Mesenchymal stem cell (in vitro differentiated cells and primary cell): Measurements from ENCODE around the gene SLCO3A1.

Source experiments
- DNase-seq: peaks from one replicate; pipeline ENCODE4 v3.0.0-alpha.2; 2013
- H2AFZ ChIP-seq: one replicate; pipeline ENCODE4 v1.6.1; 2013; ENCODE audit warnings: low read depth, mild to moderate bottlenecking, control low read depth, inconsistent platforms, low read length, moderate library complexity
- H2AK5ac ChIP-seq: 2 replicates; pipeline ENCODE4 v1.6.1; 2013; ENCODE audit warnings: low read length, moderate library complexity, mild to moderate bottlenecking, inconsistent platforms; ENCODE audit not compliant: severe bottlenecking
- H2BK120ac ChIP-seq: one replicate; pipeline ENCODE4 v1.6.1; 2013; ENCODE audit warnings: low read depth, mild to moderate bottlenecking, inconsistent platforms, low read length, moderate library complexity
- H2BK12ac ChIP-seq, 2 experiments: one replicate each; pipeline ENCODE4 v1.6.1; 2013; ENCODE audit warnings: inconsistent platforms in 2 of 2, low read length in 2 of 2, mild to moderate bottlenecking in 2 of 2, moderate library complexity in 2 of 2, control low read depth in 1 of 2
- H2BK15ac ChIP-seq: one replicate; pipeline ENCODE4 v1.6.1; 2013; ENCODE audit warnings: mild to moderate bottlenecking, low read depth, inconsistent platforms; ENCODE audit not compliant: poor library complexity, severe bottlenecking
- H2BK5ac ChIP-seq: 2 replicates; pipeline ENCODE4 v1.6.1; 2013; ENCODE audit warnings: low read depth, mild to moderate bottlenecking, low read length, control low read depth, inconsistent platforms; ENCODE audit not compliant: poor library complexity, severe bottlenecking
- H3K14ac ChIP-seq, 2 experiments: one replicate each; pipeline ENCODE4 v1.6.1; 2013; ENCODE audit warnings: inconsistent platforms in 2 of 2, low read length in 2 of 2, control low read depth in 1 of 2, mild to moderate bottlenecking in 1 of 2, moderate library complexity in 1 of 2
- H3K18ac ChIP-seq, 2 experiments: one replicate each; pipeline ENCODE4 v1.6.1; 2013; ENCODE audit warnings: inconsistent platforms in 2 of 2, low read length in 2 of 2, control low read depth in 1 of 2, low read depth in 1 of 2, mild to moderate bottlenecking in 1 of 2
- H3K23ac ChIP-seq, 2 experiments: one replicate each; pipeline ENCODE4 v1.6.1; 2013; ENCODE audit warnings: inconsistent platforms in 2 of 2, low read length in 2 of 2, mild to moderate bottlenecking in 2 of 2, moderate library complexity in 2 of 2, control low read depth in 1 of 2
- H3K27ac ChIP-seq: 2 replicates; pipeline ENCODE4 v1.5.1; 2013; ENCODE audit warnings: mild to moderate bottlenecking, moderate library complexity, low read length, control low read depth, inconsistent platforms; ENCODE audit not compliant: poor library complexity, severe bottlenecking
- H3K27me3 ChIP-seq, 2 experiments: 2 replicates each; pipeline versions ENCODE4 v1.6.1 to v1.7.0; 2013; ENCODE audit warnings: low read length in 2 of 2, mild to moderate bottlenecking in 2 of 2, moderate library complexity in 2 of 2, control low read depth in 1 of 2, inconsistent platforms in 1 of 2; ENCODE audit not compliant: control insufficient read depth in 1 of 2, insufficient read depth in 1 of 2
- H3K36me3 ChIP-seq, 2 experiments: 2 replicates each; pipeline versions ENCODE4 v1.6.1 to v1.7.0; 2013; ENCODE audit warnings: low read length in 2 of 2, control low read depth in 1 of 2, inconsistent platforms in 1 of 2, low read depth in 1 of 2, mild to moderate bottlenecking in 1 of 2; ENCODE audit not compliant: insufficient read depth in 2 of 2, control insufficient read depth in 1 of 2
- H3K4ac ChIP-seq, 2 experiments: one replicate each; pipeline ENCODE4 v1.6.1; 2013; ENCODE audit warnings: inconsistent platforms in 2 of 2, low read length in 2 of 2, mild to moderate bottlenecking in 2 of 2, moderate library complexity in 2 of 2, control low read depth in 1 of 2, low read depth in 1 of 2
- H3K4me1 ChIP-seq: 2 replicates; pipeline ENCODE4 v1.6.1; 2013; ENCODE audit warnings: low read depth, low read length, control low read depth; ENCODE audit not compliant: control insufficient read depth, insufficient read depth
- H3K4me2 ChIP-seq: 2 replicates; pipeline ENCODE4 v1.6.1; 2013; ENCODE audit warnings: low read length, mild to moderate bottlenecking, inconsistent platforms; ENCODE audit not compliant: poor library complexity, severe bottlenecking
- H3K4me3 ChIP-seq, 2 experiments: 2 replicates each; pipeline versions ENCODE4 v1.5.1 to v1.7.0; 2013; ENCODE audit warnings: low read length in 2 of 2, mild to moderate bottlenecking in 2 of 2, control low read depth in 1 of 2, low read depth in 1 of 2; ENCODE audit not compliant: insufficient read depth in 1 of 2
- H3K79me1 ChIP-seq: replicated peaks from 2 replicates; pipeline ENCODE4 v1.6.1; 2013; ENCODE audit warnings: mild to moderate bottlenecking, control low read depth, low read length, inconsistent platforms; ENCODE audit not compliant: poor library complexity, severe bottlenecking
- H3K9ac ChIP-seq: 2 replicates; pipeline ENCODE4 v1.7.0; 2013; ENCODE audit warnings: mild to moderate bottlenecking, low read length, moderate library complexity
- H3K9me3 ChIP-seq: 2 replicates; pipeline ENCODE4 v1.7.0; 2013; ENCODE audit warnings: mild to moderate bottlenecking, low read length; ENCODE audit not compliant: control insufficient read depth
- H4K8ac ChIP-seq: one replicate; pipeline ENCODE4 v1.6.1; 2013; ENCODE audit warnings: inconsistent platforms, mild to moderate bottlenecking, low read length, moderate library complexity
- H4K91ac ChIP-seq: one replicate; pipeline ENCODE4 v1.6.1; 2013; ENCODE audit warnings: mild to moderate bottlenecking, low read length, inconsistent platforms
- WGBS: methylation state at CpG from one replicate; pipeline ENCODE4 v1.1.7; 2013; ENCODE audit warnings: mixed read lengths; 5-methylcytosine and 5-hydroxymethylcytosine counted together

Gene SLCO3A1

GRCh38 chr15:91904942-91905341, 51.4 kb downstream of the SLCO3A1 start:
- Histone ChIP-seq H3K27me3 (no peaks in the 10 kb centered on the region), H2BK15ac (no peak overlapping the region)
- no CpG with 5 or more reads among the region's 1 CpG for WGBS

GRCh38 chr15:91908391-91908790, 54.9 kb downstream of the SLCO3A1 start:
- Histone ChIP-seq H3K4me1 (no peaks in the 10 kb centered on the region), H3K14ac (no peak overlapping the region), H2BK12ac (no peak overlapping the region), H2AFZ (no peak overlapping the region), H3K27me3 (no peaks in the 10 kb centered on the region), H3K9ac (no peak overlapping the region), H3K18ac (no peak overlapping the region), H2AK5ac (no peak overlapping the region), H3K23ac (no peak overlapping the region), H3K36me3 (no peaks in the 10 kb centered on the region), H2BK5ac (no peak overlapping the region), H3K4me3 (no peak overlapping the region), H4K8ac (no peak overlapping the region), H4K91ac (no peak overlapping the region), H3K79me1 (peaks cover 4% of the 10 kb centered on the region), H3K27ac (no peak overlapping the region), H2BK15ac (no peak overlapping the region), H3K4ac (no peak overlapping the region), H2BK120ac (no peak overlapping the region), H3K9me3 (no peaks in the 10 kb centered on the region), H3K4me2 (no peak overlapping the region)
- peak; percentile 10 for DNase-seq
- WGBS: 81% methylated on average over 2 of the region's 3 CpGs

More at GRCh38 chr15:91904942-91905341, 51.4 kb downstream of the SLCO3A1 start:
- Histone ChIP-seq H3K4me3 (no peak overlapping the region), H3K23ac (no peak overlapping the region), H2AK5ac (no peak overlapping the region), H3K27ac (no peak overlapping the region), H3K4me2 (no peak overlapping the region), H3K18ac (no peak overlapping the region), H2BK120ac (no peak overlapping the region), H4K8ac (no peak overlapping the region), H3K4ac (no peak overlapping the region), H2BK5ac (no peak overlapping the region), H3K36me3 (no peaks in the 10 kb centered on the region), H2BK12ac (no peak overlapping the region), H3K9ac (no peak overlapping the region), H3K9me3 (peaks cover 14% of the 10 kb centered on the region), H3K4me1 (no peaks in the 10 kb centered on the region), H3K79me1 (peaks cover 4% of the 10 kb centered on the region), H4K91ac (no peak overlapping the region), H2AFZ (no peak overlapping the region), H3K14ac (no peak overlapping the region)
- DNase-seq: no peak

- no peak overlapping the region for H2BK120ac ChIP-seq
- WGBS: 51% methylated on average over 2 of the region's 2 CpGs
- H2AFZ ChIP-seq: no peak overlapping the region
- no peak overlapping the region for H3K27ac ChIP-seq
- no peak overlapping the region for H4K91ac ChIP-seq
- H3K79me1 ChIP-seq: peaks cover 4% of the 10 kb centered on the region
- no peak overlapping the region for H3K4me2 ChIP-seq
- no peak overlapping the region for H3K23ac ChIP-seq
- no peak overlapping the region for H3K4me3 ChIP-seq
- H2BK15ac ChIP-seq: no peak overlapping the region
- no peak overlapping the region for H3K4ac ChIP-seq
- no peak overlapping the region for H2AK5ac ChIP-seq
- H3K18ac ChIP-seq: no peak overlapping the region
- H3K9me3 ChIP-seq: no peaks in the 10 kb centered on the region
- H3K4me1 ChIP-seq: no peaks in the 10 kb centered on the region
- H3K9ac ChIP-seq: no peak overlapping the region
- H3K27me3 ChIP-seq: no peaks in the 10 kb centered on the region
- H3K14ac ChIP-seq: no peak overlapping the region
- H4K8ac ChIP-seq: no peak overlapping the region
- H2BK12ac ChIP-seq: no peak overlapping the region
- DNase-seq: no peak
- no peak overlapping the region for H2BK5ac ChIP-seq
- no peaks in the 10 kb centered on the region for H3K36me3 ChIP-seq
Measured at GRCh38 chr15:91909111-91909510, 55.6 kb downstream of the SLCO3A1 start.

- Histone ChIP-seq H3K9ac (no peak overlapping the region), H3K14ac (no peak overlapping the region), H2BK5ac (no peak overlapping the region), H4K8ac (no peak overlapping the region), H3K4me1 (no peaks in the 10 kb centered on the region), H3K18ac (no peak overlapping the region), H3K79me1 (peaks cover 4% of the 10 kb centered on the region), H3K27ac (no peak overlapping the region), H2AFZ (no peak overlapping the region), H3K36me3 (no peaks in the 10 kb centered on the region), H3K23ac (no peak overlapping the region), H3K4ac (no peak overlapping the region), H2BK120ac (no peak overlapping the region), H2AK5ac (no peak overlapping the region), H2BK15ac (no peak overlapping the region), H3K4me3 (no peak overlapping the region), H3K27me3 (no peaks in the 10 kb centered on the region), H4K91ac (no peak overlapping the region), H3K4me2 (no peak overlapping the region), H3K9me3 (no peaks in the 10 kb centered on the region), H2BK12ac (no peak overlapping the region)
- no peak for DNase-seq
- 81% methylated on average over 7 of the region's 7 CpGs for WGBS
Measured at GRCh38 chr15:91909574-91909973, 56.1 kb downstream of the SLCO3A1 start.
